H1 (cell line): ENCODE results near the gene GMEB2. TPM values are rescaled to one million over a fixed set of nuclear protein-coding genes. Genes with fewer than 3 reads are reported as not detected.

Experiments used
- CTCF ChIA-PET: fragments of 300-600 bp; sonication (Branson Sonifier 250); formaldehyde crosslinking; loops from one replicate; lab custom pipeline; 2021; ENCODE audit not compliant: partially characterized antibody; lab: Charles Lee
- POLR2A ChIA-PET: fragments of 300-600 bp; sonication (Branson Sonifier 250); formaldehyde crosslinking; loops from one replicate; lab custom pipeline; 2021; ENCODE audit warnings: inconsistent platforms; ENCODE audit not compliant: partially characterized antibody; lab: Charles Lee
- DNase-seq, 2 experiments: peaks; one replicate each; pipeline versions ENCODE4 v3.0.0 to v3.0.0-alpha.2; 2010 to 2022; ENCODE audit warnings: low spot score in 2 of 2, low read depth in 1 of 2, mixed read lengths in 1 of 2
- FAIRE-seq: peaks from 2 replicates; lab custom pipeline; 2011; peaks lifted over from hg19 to GRCh38; lab: Jason Lieb, UNC
- H2AFZ ChIP-seq: 2 replicates; pipeline ENCODE4 v1.8.1; 2012; ENCODE audit warnings: low read length, inconsistent platforms
- H2AK5ac ChIP-seq: 2 replicates; pipeline ENCODE4 v1.6.1; 2013; ENCODE audit warnings: low read depth, low read length
- H2BK120ac ChIP-seq: replicated peaks from 2 replicates; pipeline ENCODE3; 2013; ENCODE audit warnings: low read depth, low read length, inconsistent platforms
- H2BK12ac ChIP-seq: 2 replicates; pipeline ENCODE4 v1.6.1; 2013; ENCODE audit warnings: low read depth, low read length
- H2BK15ac ChIP-seq: 2 replicates; pipeline ENCODE4 v1.6.1; 2013; ENCODE audit warnings: low read length
- H2BK20ac ChIP-seq: 2 replicates; pipeline ENCODE4 v1.6.1; 2013; ENCODE audit warnings: low read length
- H2BK5ac ChIP-seq: 2 replicates; pipeline ENCODE4 v1.6.1; 2013; ENCODE audit warnings: low read depth, low read length
- H3K14ac ChIP-seq: 2 replicates; pipeline ENCODE4 v1.6.1; 2013; ENCODE audit warnings: inconsistent platforms; ENCODE audit not compliant: insufficient read length
- H3K18ac ChIP-seq: 2 replicates; pipeline ENCODE4 v1.6.1; 2013; ENCODE audit warnings: low read length; ENCODE audit errors: extremely low read depth
- H3K23ac ChIP-seq: 2 replicates; pipeline ENCODE4 v1.6.1; 2013; ENCODE audit warnings: inconsistent platforms; ENCODE audit not compliant: insufficient read length
- H3K23me2 ChIP-seq: 2 replicates; pipeline ENCODE4 v1.6.1; 2013; ENCODE audit warnings: low read depth, low read length
- H3K27ac ChIP-seq: 2 replicates; pipeline ENCODE4 v1.6.1; 2011; ENCODE audit warnings: low read depth, low read length, inconsistent platforms
- H3K27me3 ChIP-seq, 4 experiments: replicated peaks in 1 of 4; 1 replicate in 1 of 4; 2 replicates in 3 of 4; pipeline versions ENCODE4 v1.6.1 to v1.8.1; 2011 to 2013; ENCODE audit warnings: low read length in 3 of 4, mild to moderate bottlenecking in 3 of 4, inconsistent platforms in 2 of 4, mixed read lengths in 2 of 4, moderate library complexity in 1 of 4; ENCODE audit not compliant: control insufficient read depth in 3 of 4, insufficient read depth in 3 of 4; ENCODE audit errors: extremely low read depth in 1 of 4
- H3K36me3 ChIP-seq, 4 experiments: 2 replicates each; pipeline versions ENCODE4 v1.6.1 to v1.8.1; 2011 to 2013; ENCODE audit warnings: mild to moderate bottlenecking in 4 of 4, low read length in 3 of 4, moderate library complexity in 2 of 4, control low read depth in 1 of 4, inconsistent platforms in 1 of 4; ENCODE audit not compliant: insufficient read depth in 4 of 4, control insufficient read depth in 2 of 4
- H3K4ac ChIP-seq: replicated peaks from 2 replicates; pipeline ENCODE3; 2013; ENCODE audit warnings: low read length, low read depth, mixed read lengths, inconsistent platforms; ENCODE audit not compliant: insufficient read length
- H3K4me1 ChIP-seq, 4 experiments: replicated peaks in 1 of 4; 1 replicate in 1 of 4; 2 replicates in 3 of 4; pipeline versions ENCODE4 v1.6.1 to v1.8.1; 2011 to 2013; ENCODE audit warnings: low read length in 3 of 4, inconsistent platforms in 2 of 4, mixed read lengths in 1 of 4; ENCODE audit not compliant: insufficient read depth in 4 of 4, control insufficient read depth in 3 of 4
- H3K4me2 ChIP-seq, 2 experiments: 2 replicates each; pipeline versions ENCODE4 v1.6.1 to v1.8.1; 2011 to 2013; ENCODE audit warnings: low read depth in 2 of 2, low read length in 2 of 2, control low read depth in 1 of 2, inconsistent platforms in 1 of 2, mild to moderate bottlenecking in 1 of 2; ENCODE audit not compliant: insufficient read depth in 1 of 2
- H3K4me3 ChIP-seq, 4 experiments: fragments of 200-600, 300-600 bp in 1 of 4; sonication (generic), shearing (Covaris generic), sonication (Bioruptor Twin) in 1 of 4; 2 replicates each; pipeline versions ENCODE4 v1.5.1 to v1.8.1; 2011 to 2016; ENCODE audit warnings: low read length in 4 of 4, low read depth in 3 of 4, control low read depth in 2 of 4, inconsistent platforms in 2 of 4, mild to moderate bottlenecking in 2 of 4, mixed read lengths in 1 of 4, moderate library complexity in 1 of 4; ENCODE audit not compliant: insufficient read depth in 2 of 4; ENCODE audit errors: extremely low read depth in 1 of 4
- H3K56ac ChIP-seq: replicated peaks from 2 replicates; pipeline ENCODE3; 2013; ENCODE audit warnings: low read depth, mild to moderate bottlenecking, mixed read lengths, low read length, inconsistent platforms; ENCODE audit not compliant: insufficient read length
- H3K79me1 ChIP-seq: 2 replicates; pipeline ENCODE4 v1.6.1; 2013; ENCODE audit warnings: low read depth, low read length, control low read depth
- H3K79me2 ChIP-seq, 2 experiments: 2 replicates each; pipeline versions ENCODE4 v1.6.1 to v1.8.1; 2012 to 2013; ENCODE audit warnings: low read length in 2 of 2, mild to moderate bottlenecking in 2 of 2, inconsistent platforms in 1 of 2; ENCODE audit not compliant: insufficient read depth in 2 of 2, control insufficient read depth in 1 of 2
- H3K9ac ChIP-seq, 4 experiments: replicated peaks in 1 of 4; 1 replicate in 1 of 4; 2 replicates in 3 of 4; pipeline versions ENCODE4 v1.6.1 to v1.8.1; 2011 to 2013; ENCODE audit warnings: low read depth in 3 of 4, low read length in 3 of 4, control low read depth in 2 of 4, mild to moderate bottlenecking in 2 of 4, moderate library complexity in 2 of 4, inconsistent platforms in 1 of 4; ENCODE audit errors: extremely low read depth in 1 of 4
- H3K9me3 ChIP-seq, 2 experiments: 2 replicates each; pipeline versions ENCODE4 v1.6.1 to v1.8.1; 2012 to 2013; ENCODE audit warnings: mild to moderate bottlenecking in 2 of 2, moderate library complexity in 2 of 2, control low read depth in 1 of 2, inconsistent platforms in 1 of 2, low read depth in 1 of 2, low read length in 1 of 2, mixed read lengths in 1 of 2; ENCODE audit not compliant: insufficient read depth in 2 of 2
- H4K20me1 ChIP-seq, 2 experiments: replicated peaks in 1 of 2; 2 replicates each; pipeline versions ENCODE3 to v1.8.1; 2011 to 2013; ENCODE audit warnings: inconsistent platforms in 2 of 2, low read length in 2 of 2, mild to moderate bottlenecking in 1 of 2; ENCODE audit not compliant: insufficient read depth in 2 of 2, control insufficient read depth in 1 of 2
- H4K5ac ChIP-seq: 2 replicates; pipeline ENCODE4 v1.6.1; 2013; ENCODE audit warnings: low read length, low read depth, mixed read lengths, inconsistent platforms; ENCODE audit not compliant: insufficient read length
- H4K8ac ChIP-seq: 2 replicates; pipeline ENCODE4 v1.8.0; 2013; ENCODE audit warnings: mild to moderate bottlenecking, moderate library complexity, low read length, inconsistent platforms; ENCODE audit not compliant: insufficient read depth; ENCODE audit errors: extremely low read depth
- H4K91ac ChIP-seq: replicated peaks from 2 replicates; pipeline ENCODE3; 2013; ENCODE audit warnings: low read length, mixed read lengths, inconsistent platforms; ENCODE audit not compliant: insufficient read length
- CHD2 ChIP-seq: IDR thresholded peaks from 2 replicates; pipeline ENCODE4 v1.6.1; 2012; ENCODE audit warnings: low read length, improper control_type of control experiment
- EZH2 ChIP-seq: fragments of 200-600 bp; sonication (generic); IDR thresholded peaks from 2 replicates; pipeline ENCODE4 v1.7.1; 2012; ENCODE audit warnings: low read depth, mild to moderate bottlenecking, moderate library complexity, low read length, inconsistent platforms; ENCODE audit not compliant: severe bottlenecking
- FOSL1 ChIP-seq: IDR thresholded peaks from 2 replicates; pipeline ENCODE4 v1.6.1; 2011; ENCODE audit warnings: mild to moderate bottlenecking, low read depth, low read length, moderate library complexity; ENCODE audit not compliant: insufficient read depth
- HDAC6 ChIP-seq: IDR thresholded peaks from one replicate; pipeline ENCODE4 v1.7.1; 2012; ENCODE audit warnings: low read depth, mild to moderate bottlenecking, inconsistent platforms, low read length, moderate library complexity
- NRF1 ChIP-seq: IDR thresholded peaks from 2 replicates; pipeline ENCODE4 v1.6.1; 2011; ENCODE audit warnings: mild to moderate bottlenecking, low read depth, low read length, improper control_type of control experiment
- RNF2 ChIP-seq: fragments of 200-900, 300-1000 bp; sonication (generic); IDR thresholded peaks from 2 replicates; pipeline ENCODE4 v1.7.1; 2016; ENCODE audit warnings: borderline replicate concordance, low read depth, mild to moderate bottlenecking, antibody characterized with exemption, low read length; ENCODE audit not compliant: poor library complexity, severe bottlenecking; ENCODE audit errors: missing control alignments
- RXRA ChIP-seq: IDR thresholded peaks from 2 replicates; pipeline ENCODE4 v1.6.1; 2011; ENCODE audit warnings: low read depth, mild to moderate bottlenecking, low read length, moderate library complexity; ENCODE audit not compliant: insufficient read depth
- SAP30 ChIP-seq: fragments of 300-600 bp; sonication (generic); IDR thresholded peaks from 2 replicates; pipeline ENCODE4 v1.7.1; 2012; ENCODE audit warnings: low read length, moderate library complexity, mild to moderate bottlenecking, inconsistent platforms; ENCODE audit not compliant: insufficient read depth, insufficient replicate concordance
- SIN3A ChIP-seq, 2 experiments: IDR thresholded peaks in 1 of 2; conservative IDR thresholded peaks in 1 of 2; 2 replicates each; pipeline ENCODE4 v1.6.1; 2011 to 2012; ENCODE audit warnings: low read length in 2 of 2, improper control_type of control experiment in 1 of 2, low read depth in 1 of 2, mild to moderate bottlenecking in 1 of 2
- SIRT6 ChIP-seq: IDR thresholded peaks from one replicate; pipeline ENCODE4 v1.7.1; 2012; ENCODE audit warnings: low read length, inconsistent platforms
- TAF1 ChIP-seq: IDR thresholded peaks from 2 replicates; pipeline ENCODE4 v1.6.1; 2011; ENCODE audit warnings: mild to moderate bottlenecking, low read depth, low read length
- TEAD4 ChIP-seq: IDR thresholded peaks from 2 replicates; pipeline ENCODE4 v1.6.1; 2012; ENCODE audit warnings: low read depth, low read length, inconsistent platforms, mixed read lengths
- WGBS, 2 experiments: shearing (Covaris generic) in 1 of 2; methylation state at CpG; one replicate each; pipeline versions ENCODE4 v1.1.6 to v1.1.7; 2013 to 2015; ENCODE audit warnings: low lambda C conversion rate in 2 of 2, mixed read lengths in 2 of 2, inconsistent platforms in 1 of 2, low coverage in 1 of 2, missing lambda C conversion rate in 1 of 2; ENCODE audit not compliant: insufficient replicate concordance in 2 of 2, insufficient coverage in 1 of 2, insufficient read length in 1 of 2; ENCODE audit errors: extremely low coverage in 1 of 2, missing lambda C conversion rate in 1 of 2; 5-methylcytosine and 5-hydroxymethylcytosine counted together
- polyA plus RNA-seq, 7 experiments: library from polyadenylated mRNA; depleted of rRNA in 3 of 7; stranded (reverse) in 5 of 7; unstranded in 2 of 7; fragments of >200 nt in 5 of 7; fragments of 200-250 nt in 2 of 7; gene quantifications; 1 replicate in 5 of 7; 2 replicates in 1 of 7; 4 replicates in 1 of 7; pipeline versions ENCODE4 v1.2.1 to v1.2.3, GENCODE V29; 2011 to 2013; ENCODE audit warnings: missing spikeins in 2 of 7, mixed read lengths in 2 of 7
- total RNA-seq: library from RNA; stranded (reverse); fragmentation: NEBNext Ultra II Directional; extraction: Animal tissue kit (Norgen Biotek cat#: 25700); gene quantifications from 2 replicates; pipeline ENCODE4 v1.2.1, GENCODE V29; 2021

GMEB2 gene
- total and polyA plus RNA-seq, 2 of the 8 experiments (the other 6 are each of a cell fraction or from before 2014, with no cell fraction given) = 12.9 to 14.2 TPM

GRCh38 chr20:63599396-63600050 is 27.4 kb downstream of the GMEB2 start:
- peaks cover 0 to 3% of the 10 kb centered on the region in 2 experiments for H4K20me1 ChIP-seq
- no peak overlapping the region for H2AFZ ChIP-seq
- FAIRE-seq (no peak), DNase-seq (no peak)
- H3K4me3 ChIP-seq = no peak overlapping the region
- no peak overlapping the region for H2BK15ac ChIP-seq
- no peak overlapping the region for H3K27ac ChIP-seq
- CTCF ChIA-PET = interaction anchor here (0.7 to 2.9 kb wide), 6 partner anchors 11 to 423 kb away, joined by 3 to 13 read pairs (median 4); no protein-coding TSS in a partner anchor
- no peak overlapping the region for H3K18ac ChIP-seq
- no peaks in the 10 kb centered on the region for H3K27me3 ChIP-seq
- H2BK120ac ChIP-seq = no peak overlapping the region
- no peak overlapping the region for H3K9ac ChIP-seq
- no peak overlapping the region for H2BK5ac ChIP-seq
- H3K4me1 ChIP-seq = no peaks in the 10 kb centered on the region
- H3K79me1 ChIP-seq = peaks cover 2% of the 10 kb centered on the region; the same call in 1 of the 2 replicates
- no peak overlapping the region for H2AK5ac ChIP-seq
- no peak overlapping the region for H4K5ac ChIP-seq
- H3K14ac ChIP-seq = no peak overlapping the region
- no peak overlapping the region for H3K56ac ChIP-seq
- no peaks in the 10 kb centered on the region for H3K79me2 ChIP-seq
- H2BK20ac ChIP-seq = no peak overlapping the region
- H3K4ac ChIP-seq = no peak overlapping the region
- H3K9me3 ChIP-seq = no peaks in the 10 kb centered on the region
- no peak overlapping the region; the same call in 1 of the 2 replicates for H4K8ac ChIP-seq
- no peak overlapping the region for H4K91ac ChIP-seq
- no peaks in the 10 kb centered on the region for H3K23me2 ChIP-seq
- POLR2A ChIA-PET = interaction anchor here (1.4 kb wide), 1 partner anchor 28 kb away, joined by 3 read pairs; the partner anchor contains the start of gene GMEB2
- H3K36me3 ChIP-seq = peaks cover 9 to 27% (median 10%) of the 10 kb centered on the region in 4 experiments; a peak in 7 of 8 replicates
- WGBS, 2 experiments = 89% methylated on average over 27 of the region's 27 CpGs; no CpG with 5 or more reads in 1 of the 2 experiments
- no peak overlapping the region for H3K4me2 ChIP-seq
- no peak overlapping the region for H2BK12ac ChIP-seq
- no peak overlapping the region for H3K23ac ChIP-seq
- TF ChIP-seq NRF1 (no peak), HDAC6 (no peak), RNF2 (no peak), FOSL1 (no peak), SIN3A (conservative IDR thresholded peaks at IDR 0.05 in 1 of 2, IDR thresholded peaks at IDR 0.05 in 1 of 2; ENCODE audit: low read depth in 1 of 2, low read length in 2 of 2) (no peak), SIRT6 (no peak), TAF1 (no peak), SAP30 (no peak), RXRA (no peak), CHD2 (no peak), TEAD4 (no peak), EZH2 (no peak)
